Measurements from ENCODE around the gene INCA1. TPM values are rescaled to one million over a fixed set of nuclear protein-coding genes. Genes with fewer than 3 reads are reported as not detected.

INCA1 gene
- total RNA-seq, 1 donor from 2014 or later, result 0.62 TPM

Small RNA genes lying within 50 kb of the gene (small RNA-seq; reads per million reads assigned to genes)
- gene MIR6864 (ENCODE audit: low replicate concordance) (0.06 reads per million), gene MIR6865 (ENCODE audit: low replicate concordance) (not detected)

Other genes with a start within 250 kb of the INCA1 start
- not detected for gene TM4SF5, start 225.6 kb downstream of the INCA1 start, total RNA-seq
- gene VMO1, start 211.2 kb downstream of the INCA1 start, total RNA-seq, result 13.1 TPM
- not detected for gene GLTPD2, start 208.6 kb downstream of the INCA1 start, total RNA-seq
- 79.1 TPM for gene PSMB6, start 201.4 kb downstream of the INCA1 start, total RNA-seq
- 16.1 TPM for gene PLD2, start 190.4 kb downstream of the INCA1 start, total RNA-seq
- 51.4 TPM for gene MINK1, start 164.2 kb downstream of the INCA1 start, total RNA-seq
- 5.1 TPM for gene C17orf107, start 98.0 kb downstream of the INCA1 start, total RNA-seq
- 3.8 TPM for gene CHRNE, start 94.4 kb downstream of the INCA1 start, total RNA-seq
- gene GP1BA, start 65.2 kb downstream of the INCA1 start, total RNA-seq, result not detected
- gene SLC25A11, start 57.5 kb downstream of the INCA1 start, total RNA-seq, result 94.6 TPM
- 20.3 TPM for gene RNF167, start 57.3 kb downstream of the INCA1 start, total RNA-seq
- 168 TPM for gene PFN1, start 49.0 kb downstream of the INCA1 start, total RNA-seq
- 4,089 TPM for gene ENO3, start 46.4 kb downstream of the INCA1 start, total RNA-seq
- gene SPAG7, start 29.7 kb downstream of the INCA1 start, total RNA-seq, result 68.2 TPM
- gene CAMTA2, start 9.8 kb downstream of the INCA1 start, total RNA-seq, result 8.0 TPM
- gene KIF1C, start 428 bp upstream of the INCA1 start, total RNA-seq, result 97.3 TPM
- not detected for gene SLC52A1, start 37.9 kb upstream of the INCA1 start, total RNA-seq
- gene ZFP3, start 80.9 kb upstream of the INCA1 start, total RNA-seq, result 9.5 TPM
- gene ZNF232, start 114.4 kb upstream of the INCA1 start, total RNA-seq, result 8.4 TPM
- 0.92 TPM for gene USP6, start 118.5 kb upstream of the INCA1 start, total RNA-seq
- gene ZNF594, start 194.3 kb upstream of the INCA1 start, total RNA-seq, result 27.7 TPM
- not detected for gene SCIMP, start 237.3 kb upstream of the INCA1 start, total RNA-seq